Endothelial cell of umbilical vein (primary cell): Measurements from ENCODE around the gene MYMX.

ENCODE experiments used
- CTCF ChIP-seq, 2 donors: IDR thresholded peaks; 1 replicate in 1 of 2; 2 replicates in 1 of 2; pipeline ENCODE4 v1.5.1; 2011; ENCODE audit warnings: low read length in 2 of 2, mild to moderate bottlenecking in 2 of 2, moderate library complexity in 2 of 2, control low read depth in 1 of 2, inconsistent platforms in 1 of 2, low read depth in 1 of 2; ENCODE audit not compliant: insufficient read depth in 1 of 2; ENCODE audit errors: extremely low read depth in 1 of 2
- EZH2 ChIP-seq: IDR thresholded peaks from 2 replicates; pipeline ENCODE4 v1.6.1; 2012; ENCODE audit warnings: borderline replicate concordance, low read depth, mild to moderate bottlenecking, moderate library complexity, low read length, inconsistent platforms; ENCODE audit not compliant: severe bottlenecking
- FOS ChIP-seq: IDR thresholded peaks from 2 replicates; pipeline ENCODE4 v1.6.1; 2011; ENCODE audit warnings: mild to moderate bottlenecking, low read length, moderate library complexity, borderline replicate concordance; ENCODE audit not compliant: insufficient read depth
- MYC ChIP-seq: IDR thresholded peaks from one replicate; pipeline ENCODE4 v1.6.1; 2011; ENCODE audit warnings: mild to moderate bottlenecking, low read depth, low read length
- POLR2A ChIP-seq: IDR thresholded peaks from 2 replicates; pipeline ENCODE4 v1.6.1; 2012; ENCODE audit warnings: low read depth, mild to moderate bottlenecking, control low read depth, low read length
- POLR2AphosphoS5 ChIP-seq: IDR thresholded peaks from 2 replicates; pipeline ENCODE4 v1.6.1; 2012; ENCODE audit warnings: low read depth, mild to moderate bottlenecking, control low read depth, low read length, moderate library complexity; ENCODE audit not compliant: insufficient read depth

GRCh38 chr6:44194326-44194725, 22.4 kb upstream of the MYMX start:
- TF ChIP-seq CTCF (IDR thresholded peaks at IDR 0.05; ENCODE audit: extremely low read depth in 1 of 2, insufficient read depth in 1 of 2, low read depth in 1 of 2, low read length in 2 of 2): no peak
- TF ChIP-seq MYC: no peak
- TF ChIP-seq POLR2A: no peak
- TF ChIP-seq POLR2AphosphoS5: no peak
- TF ChIP-seq EZH2: no peak
- TF ChIP-seq FOS: no peak
